Lung (tissue), 12 donors: ENCODE data around the gene CAMK2B. TPM values are rescaled to one million over a fixed set of nuclear protein-coding genes. Genes with fewer than 3 reads are reported as not detected.
A peak's percentile ranks its signal among the peaks of the same experiment; 100 is the strongest.

Source experiments
- ATAC-seq: fragments of 200-7000 bp; cut with Tn5 transposase; one replicate; pipeline ENCODE4 v1.9.1; 2020; ENCODE audit warnings: moderate number of reproducible peaks; ENCODE audit not compliant: insufficient read depth, low FRiP score
- DNase-seq, 3 donors: peaks; one replicate each; pipeline ENCODE4 v3.0.0-alpha.2; 2013 to 2017
- H3K27ac ChIP-seq, 2 donors: one replicate each; pipeline ENCODE4 v1.5.1; 2013; ENCODE audit warnings: mild to moderate bottlenecking in 2 of 2, moderate library complexity in 2 of 2, control low read depth in 1 of 2, inconsistent platforms in 1 of 2, low read depth in 1 of 2, low read length in 1 of 2
- H3K27me3 ChIP-seq, 3 donors: one replicate each; pipeline ENCODE4 v1.5.1; 2013; ENCODE audit warnings: low read length in 2 of 3; ENCODE audit not compliant: control insufficient read depth in 3 of 3, insufficient read depth in 3 of 3
- H3K36me3 ChIP-seq, 4 donors: one replicate each; pipeline ENCODE4 v1.5.1; 2013; ENCODE audit warnings: low read length in 4 of 4, mild to moderate bottlenecking in 1 of 4, moderate library complexity in 1 of 4; ENCODE audit not compliant: control insufficient read depth in 4 of 4, insufficient read depth in 4 of 4
- H3K4me1 ChIP-seq, 5 donors: one replicate each; pipeline ENCODE4 v1.5.1; 2013; ENCODE audit warnings: low read length in 5 of 5, mild to moderate bottlenecking in 2 of 5, moderate library complexity in 1 of 5; ENCODE audit not compliant: control insufficient read depth in 5 of 5, insufficient read depth in 5 of 5
- H3K4me3 ChIP-seq: one replicate; pipeline ENCODE4 v1.5.1; 2013; ENCODE audit warnings: mild to moderate bottlenecking, control low read depth, moderate library complexity
- H3K9ac ChIP-seq, 2 donors: one replicate each; pipeline ENCODE4 v1.5.1; 2013; ENCODE audit warnings: low read length in 2 of 2, control low read depth in 1 of 2; ENCODE audit not compliant: insufficient read depth in 1 of 2
- H3K9me3 ChIP-seq, 4 donors: one replicate each; pipeline ENCODE4 v1.5.1; 2013; ENCODE audit warnings: low read length in 3 of 4, mild to moderate bottlenecking in 1 of 4, moderate library complexity in 1 of 4; ENCODE audit not compliant: control insufficient read depth in 4 of 4, insufficient read depth in 3 of 4
- CTCF ChIP-seq: IDR thresholded peaks from 2 replicates; pipeline ENCODE4 v1.5.1; 2012; ENCODE audit warnings: mild to moderate bottlenecking; ENCODE audit errors: control extremely low read depth, extremely low read depth
- WGBS, 2 donors: extraction: QIAGEN DNeasy Blood & Tissue Kit; methylation state at CpG; one replicate each; pipeline ENCODE4 v1.1.7; 2013; 5-methylcytosine and 5-hydroxymethylcytosine counted together
- polyA plus RNA-seq, 2 donors: library from polyadenylated mRNA; stranded (reverse); fragments of 200-250 nt; gene quantifications; one replicate each; pipeline ENCODE4 v1.2.1, GENCODE V29; 2013
- total RNA-seq, 2 donors: library from RNA; depleted of rRNA in 1 of 2; stranded (reverse); fragments of >200 nt in 1 of 2; gene quantifications; one replicate each; pipeline ENCODE4 v1.2.1, GENCODE V29; 2014 to 2021
- donor health status: control.
- donor health status: control.
- donor health status: Bipolar disorder and iron deficiency.
- donor health status: healthy.
- donor health status: DM: yes; HTN: yes; CAD: no.

CAMK2B gene
- total and polyA plus RNA-seq, 4 donors: 0.12 to 0.80 (median 0.33) TPM

DNA sequence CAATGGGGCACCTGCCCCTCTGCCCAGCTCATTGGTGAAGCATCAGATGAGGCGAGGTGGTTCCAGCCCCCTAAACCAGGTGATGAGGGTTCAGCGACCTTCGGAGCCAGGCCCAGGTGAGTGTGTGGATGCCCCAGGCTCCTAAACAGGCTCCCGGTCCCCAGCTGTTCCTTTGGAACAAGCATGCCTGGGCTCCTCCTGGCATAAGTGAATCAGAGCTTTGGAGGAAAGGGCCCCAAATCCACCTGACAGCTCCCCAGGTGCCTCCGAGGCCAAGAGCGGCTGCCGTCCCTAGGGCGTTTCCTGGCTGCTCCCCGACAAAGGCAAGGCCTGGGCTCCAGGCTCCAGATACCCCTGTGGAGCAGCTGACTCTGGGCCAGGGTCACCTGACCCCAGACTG, 63.4 kb downstream of the CAMK2B start:
- 94 to 96% methylated on average over 9 of the region's 9 CpGs for WGBS, 2 donors
- DNase-seq (no peak), ATAC-seq (no peak)
- peaks cover 0 to under 1% (median 0%) of the 10 kb centered on the region in 3 donors for H3K27me3 ChIP-seq
- no peak for TF ChIP-seq CTCF
- no peaks in the 10 kb centered on the region for H3K36me3 ChIP-seq
- H3K4me3 ChIP-seq: no peak overlapping the region
- H3K27ac ChIP-seq: peak overlapping the region in 1 of 2 donors; percentile 40
- no peak overlapping the region for H3K9ac ChIP-seq
- H3K9me3 ChIP-seq: no peaks in the 10 kb centered on the region
- H3K4me1 ChIP-seq: peaks cover 14 to 42% (median 23%) of the 10 kb centered on the region in 5 donors

- Histone ChIP-seq H3K4me1 (peaks cover 14 to 42% (median 28%) of the 10 kb centered on the region in 5 donors), H3K9ac (no peak overlapping the region), H3K4me3 (no peak overlapping the region), H3K27me3 (no peaks in the 10 kb centered on the region), H3K9me3 (no peaks in the 10 kb centered on the region), H3K27ac (no peak overlapping the region), H3K36me3 (no peaks in the 10 kb centered on the region)
- no peak for ATAC-seq
- WGBS, 2 donors: 69 to 75% methylated on average over 5 of the region's 5 CpGs
- DNase-seq: no peak
- no peak for TF ChIP-seq CTCF
These were observed 64.2 kb downstream of the CAMK2B start for GRCh38 chr7:44261240-44261639.

DNA sequence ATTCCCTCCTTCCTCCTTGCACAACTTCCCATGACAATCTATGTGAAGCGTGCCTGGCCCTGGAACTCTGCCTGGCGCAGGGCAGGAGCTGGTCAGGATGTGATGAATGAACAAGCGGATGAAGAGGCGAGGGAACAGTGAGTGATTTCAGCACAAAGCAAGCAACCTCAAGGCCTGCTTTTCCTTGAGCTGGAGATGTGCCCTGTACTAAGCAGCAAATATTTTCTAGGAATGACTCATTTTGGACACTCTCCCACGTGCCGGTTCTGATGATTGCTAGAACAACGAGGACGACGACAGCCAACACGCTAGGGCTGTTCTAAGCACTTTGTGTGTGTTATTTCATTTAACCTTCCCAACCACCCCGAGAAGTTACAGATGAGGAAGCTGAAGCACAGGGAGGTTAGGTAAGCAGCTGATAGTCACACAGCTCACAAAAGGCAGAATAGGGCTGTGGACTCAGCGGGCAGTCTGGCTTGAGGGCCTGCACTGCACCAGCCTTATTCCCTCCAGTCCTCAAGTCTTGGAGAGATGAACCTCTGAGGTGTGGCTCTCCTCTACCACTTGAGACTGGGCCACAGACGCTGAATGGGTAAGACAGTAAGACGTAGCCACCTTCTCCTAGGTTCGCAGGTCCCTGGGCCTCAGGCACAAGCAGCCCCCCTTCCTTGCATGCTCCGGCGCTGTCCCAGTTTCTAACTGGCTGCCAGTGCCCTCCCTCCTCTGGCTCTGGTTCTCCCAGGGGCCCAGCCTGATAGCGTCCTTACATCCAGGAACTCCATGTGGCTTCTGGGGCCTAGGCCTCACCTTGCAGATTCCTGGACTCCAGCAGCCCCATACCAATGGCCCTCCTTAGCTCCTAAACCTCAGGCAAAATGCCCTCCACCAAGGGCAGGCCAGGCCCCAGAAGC, 65.6 kb downstream of the CAMK2B start:
- Histone ChIP-seq H3K27me3 (no peaks in the 10 kb centered on the region), H3K4me3 (no peak overlapping the region), H3K27ac (peak overlapping the region; percentile 50 to 81), H3K9me3 (no peaks in the 10 kb centered on the region), H3K4me1 (peaks cover 14 to 42% (median 28%) of the 10 kb centered on the region in 5 donors), H3K9ac (peak overlapping the region in 1 of 2 donors; percentile 8), H3K36me3 (no peaks in the 10 kb centered on the region)
- ATAC-seq (peak; percentile 10), DNase-seq (peak; percentile 48 to 85 (median 64))
- TF ChIP-seq CTCF: no peak
- WGBS, 2 donors: 71 to 84% methylated on average over 18 of the region's 18 CpGs
